WTC11 (cell line): Measurements from ENCODE around the gene ATAD2B.

Experiments
- CBFB ChIP-seq: sonication (generic); formaldehyde crosslinking; IDR thresholded peaks from 2 replicates; pipeline ENCODE4 v1.8.1; 2022; ENCODE audit warnings: mild to moderate bottlenecking, low read depth, missing genetic modification reagents
- GABPB1 ChIP-seq: sonication (generic); formaldehyde crosslinking; IDR thresholded peaks from 2 replicates; pipeline ENCODE4 v1.8.1; 2023; ENCODE audit warnings: mild to moderate bottlenecking, missing genetic modification reagents
- JAZF1 ChIP-seq: fragments of 250-450 bp; sonication (Bioruptor Pico); IDR thresholded peaks from 2 replicates; pipeline ENCODE4 v1.9.0; 2021; ENCODE audit warnings: moderate library complexity, mild to moderate bottlenecking, inconsistent platforms
- MXD4 ChIP-seq: fragments of 250-450 bp; sonication (Bioruptor Pico); IDR thresholded peaks from 2 replicates; pipeline ENCODE4 v1.8.0; 2021; ENCODE audit warnings: mild to moderate bottlenecking, moderate library complexity, borderline replicate concordance
- NFYB ChIP-seq: sonication (generic); formaldehyde crosslinking; conservative IDR thresholded peaks from 2 replicates; pipeline ENCODE4 v1.8.0; 2022; ENCODE audit warnings: low read depth, missing genetic modification reagents
- ZNF138 ChIP-seq: sonication (generic); formaldehyde crosslinking; conservative IDR thresholded peaks from 2 replicates; pipeline ENCODE4 v1.8.1; 2022; ENCODE audit warnings: mild to moderate bottlenecking, moderate library complexity, missing genetic modification reagents
- ZNF232 ChIP-seq: sonication (generic); formaldehyde crosslinking; IDR thresholded peaks from 2 replicates; pipeline ENCODE4 v1.8.0; 2022; ENCODE audit warnings: mild to moderate bottlenecking, missing genetic modification reagents
- ZNF396 ChIP-seq: fragments of 250-450 bp; sonication (Bioruptor Pico); IDR thresholded peaks from 2 replicates; pipeline ENCODE4 v1.8.0; 2021; ENCODE audit warnings: mild to moderate bottlenecking, moderate library complexity, borderline replicate concordance
- TF ChIP-seq, protein P1 (sequence below): sonication (generic); formaldehyde crosslinking; IDR thresholded peaks from 2 replicates; pipeline ENCODE4 v1.8.1; 2023; ENCODE audit warnings: mild to moderate bottlenecking, missing genetic modification reagents, moderate library complexity
- TF ChIP-seq, protein P2 (sequence below): fragments of 200-600 bp; IDR thresholded peaks from 2 replicates; pipeline ENCODE4 v1.8.0; 2022; ENCODE audit warnings: antibody characterized with exemption
- TF ChIP-seq, protein P3 (sequence below): sonication (generic); formaldehyde crosslinking; IDR thresholded peaks from 2 replicates; pipeline ENCODE4 v1.8.0; 2022; ENCODE audit warnings: mild to moderate bottlenecking, missing genetic modification reagents
- TF ChIP-seq, protein P4 (sequence below): sonication (generic); formaldehyde crosslinking; IDR thresholded peaks from 2 replicates; pipeline ENCODE4 v1.8.0; 2022; ENCODE audit warnings: mild to moderate bottlenecking, missing genetic modification reagents
- TF ChIP-seq, protein P5 (sequence below): fragments of 250-450 bp; sonication (Bioruptor Pico); conservative IDR thresholded peaks from 2 replicates; pipeline ENCODE4 v1.9.0; 2021; ENCODE audit warnings: mild to moderate bottlenecking
- TF ChIP-seq, protein P6 (sequence below): sonication (generic); formaldehyde crosslinking; IDR thresholded peaks from 2 replicates; pipeline ENCODE4 v1.8.0; 2022; ENCODE audit warnings: missing genetic modification reagents

DNA sequence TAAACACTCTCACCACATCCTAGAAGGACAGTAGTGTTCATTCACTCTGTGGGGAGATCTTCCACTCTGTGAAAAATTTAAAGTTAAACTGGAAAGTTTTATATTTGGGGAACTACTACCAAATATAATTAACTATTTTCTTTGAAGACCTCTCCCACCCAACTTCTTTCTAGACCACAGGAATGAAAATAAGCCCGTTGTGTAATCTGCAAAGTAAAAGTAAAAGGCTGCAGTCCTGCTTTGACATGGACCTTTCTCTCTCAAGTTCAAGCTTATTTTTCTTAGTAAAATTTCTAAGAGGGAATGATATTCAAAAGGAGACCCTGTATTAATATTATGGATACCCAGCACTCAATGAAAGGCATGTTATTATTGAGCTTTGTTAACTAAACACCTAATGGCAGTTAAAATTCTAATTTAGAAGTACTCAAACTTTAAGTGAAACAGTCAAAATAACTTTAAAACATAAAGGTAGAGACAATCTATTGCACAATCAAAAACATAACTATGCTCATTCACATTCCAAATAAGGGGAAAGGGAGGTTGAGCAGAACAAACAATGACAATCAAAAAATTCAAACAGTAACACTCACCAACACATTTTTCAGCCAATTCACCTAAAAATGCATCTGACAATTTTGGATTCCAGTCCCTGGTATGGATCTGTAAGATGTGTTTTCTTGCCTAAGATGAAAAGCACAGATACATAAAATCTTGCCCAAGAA is 98.5 kb downstream of the ATAD2B start:
- TF ChIP-seq ZNF232 (CRISPR knock-in tag): no peak
- TF ChIP-seq, protein P1, sequence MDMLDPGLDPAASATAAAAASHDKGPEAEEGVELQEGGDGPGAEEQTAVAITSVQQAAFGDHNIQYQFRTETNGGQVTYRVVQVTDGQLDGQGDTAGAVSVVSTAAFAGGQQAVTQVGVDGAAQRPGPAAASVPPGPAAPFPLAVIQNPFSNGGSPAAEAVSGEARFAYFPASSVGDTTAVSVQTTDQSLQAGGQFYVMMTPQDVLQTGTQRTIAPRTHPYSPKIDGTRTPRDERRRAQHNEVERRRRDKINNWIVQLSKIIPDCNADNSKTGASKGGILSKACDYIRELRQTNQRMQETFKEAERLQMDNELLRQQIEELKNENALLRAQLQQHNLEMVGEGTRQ: no peak
- TF ChIP-seq, protein P2, sequence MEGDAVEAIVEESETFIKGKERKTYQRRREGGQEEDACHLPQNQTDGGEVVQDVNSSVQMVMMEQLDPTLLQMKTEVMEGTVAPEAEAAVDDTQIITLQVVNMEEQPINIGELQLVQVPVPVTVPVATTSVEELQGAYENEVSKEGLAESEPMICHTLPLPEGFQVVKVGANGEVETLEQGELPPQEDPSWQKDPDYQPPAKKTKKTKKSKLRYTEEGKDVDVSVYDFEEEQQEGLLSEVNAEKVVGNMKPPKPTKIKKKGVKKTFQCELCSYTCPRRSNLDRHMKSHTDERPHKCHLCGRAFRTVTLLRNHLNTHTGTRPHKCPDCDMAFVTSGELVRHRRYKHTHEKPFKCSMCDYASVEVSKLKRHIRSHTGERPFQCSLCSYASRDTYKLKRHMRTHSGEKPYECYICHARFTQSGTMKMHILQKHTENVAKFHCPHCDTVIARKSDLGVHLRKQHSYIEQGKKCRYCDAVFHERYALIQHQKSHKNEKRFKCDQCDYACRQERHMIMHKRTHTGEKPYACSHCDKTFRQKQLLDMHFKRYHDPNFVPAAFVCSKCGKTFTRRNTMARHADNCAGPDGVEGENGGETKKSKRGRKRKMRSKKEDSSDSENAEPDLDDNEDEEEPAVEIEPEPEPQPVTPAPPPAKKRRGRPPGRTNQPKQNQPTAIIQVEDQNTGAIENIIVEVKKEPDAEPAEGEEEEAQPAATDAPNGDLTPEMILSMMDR: no peak
- TF ChIP-seq ZNF138 (CRISPR knock-in tag): no peak
- TF ChIP-seq MXD4: no peak
- TF ChIP-seq, protein P3, sequence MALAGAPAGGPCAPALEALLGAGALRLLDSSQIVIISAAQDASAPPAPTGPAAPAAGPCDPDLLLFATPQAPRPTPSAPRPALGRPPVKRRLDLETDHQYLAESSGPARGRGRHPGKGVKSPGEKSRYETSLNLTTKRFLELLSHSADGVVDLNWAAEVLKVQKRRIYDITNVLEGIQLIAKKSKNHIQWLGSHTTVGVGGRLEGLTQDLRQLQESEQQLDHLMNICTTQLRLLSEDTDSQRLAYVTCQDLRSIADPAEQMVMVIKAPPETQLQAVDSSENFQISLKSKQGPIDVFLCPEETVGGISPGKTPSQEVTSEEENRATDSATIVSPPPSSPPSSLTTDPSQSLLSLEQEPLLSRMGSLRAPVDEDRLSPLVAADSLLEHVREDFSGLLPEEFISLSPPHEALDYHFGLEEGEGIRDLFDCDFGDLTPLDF: no peak
- no peak for TF ChIP-seq CBFB (CRISPR knock-in tag)
- no peak for TF ChIP-seq NFYB (CRISPR knock-in tag)
- TF ChIP-seq, protein P4, sequence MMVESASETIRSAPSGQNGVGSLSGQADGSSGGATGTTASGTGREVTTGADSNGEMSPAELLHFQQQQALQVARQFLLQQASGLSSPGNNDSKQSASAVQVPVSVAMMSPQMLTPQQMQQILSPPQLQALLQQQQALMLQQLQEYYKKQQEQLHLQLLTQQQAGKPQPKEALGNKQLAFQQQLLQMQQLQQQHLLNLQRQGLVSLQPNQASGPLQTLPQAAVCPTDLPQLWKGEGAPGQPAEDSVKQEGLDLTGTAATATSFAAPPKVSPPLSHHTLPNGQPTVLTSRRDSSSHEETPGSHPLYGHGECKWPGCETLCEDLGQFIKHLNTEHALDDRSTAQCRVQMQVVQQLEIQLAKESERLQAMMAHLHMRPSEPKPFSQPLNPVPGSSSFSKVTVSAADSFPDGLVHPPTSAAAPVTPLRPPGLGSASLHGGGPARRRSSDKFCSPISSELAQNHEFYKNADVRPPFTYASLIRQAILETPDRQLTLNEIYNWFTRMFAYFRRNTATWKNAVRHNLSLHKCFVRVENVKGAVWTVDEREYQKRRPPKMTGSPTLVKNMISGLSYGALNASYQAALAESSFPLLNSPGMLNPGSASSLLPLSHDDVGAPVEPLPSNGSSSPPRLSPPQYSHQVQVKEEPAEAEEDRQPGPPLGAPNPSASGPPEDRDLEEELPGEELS (CRISPR knock-in tag): no peak
- TF ChIP-seq, protein P5, sequence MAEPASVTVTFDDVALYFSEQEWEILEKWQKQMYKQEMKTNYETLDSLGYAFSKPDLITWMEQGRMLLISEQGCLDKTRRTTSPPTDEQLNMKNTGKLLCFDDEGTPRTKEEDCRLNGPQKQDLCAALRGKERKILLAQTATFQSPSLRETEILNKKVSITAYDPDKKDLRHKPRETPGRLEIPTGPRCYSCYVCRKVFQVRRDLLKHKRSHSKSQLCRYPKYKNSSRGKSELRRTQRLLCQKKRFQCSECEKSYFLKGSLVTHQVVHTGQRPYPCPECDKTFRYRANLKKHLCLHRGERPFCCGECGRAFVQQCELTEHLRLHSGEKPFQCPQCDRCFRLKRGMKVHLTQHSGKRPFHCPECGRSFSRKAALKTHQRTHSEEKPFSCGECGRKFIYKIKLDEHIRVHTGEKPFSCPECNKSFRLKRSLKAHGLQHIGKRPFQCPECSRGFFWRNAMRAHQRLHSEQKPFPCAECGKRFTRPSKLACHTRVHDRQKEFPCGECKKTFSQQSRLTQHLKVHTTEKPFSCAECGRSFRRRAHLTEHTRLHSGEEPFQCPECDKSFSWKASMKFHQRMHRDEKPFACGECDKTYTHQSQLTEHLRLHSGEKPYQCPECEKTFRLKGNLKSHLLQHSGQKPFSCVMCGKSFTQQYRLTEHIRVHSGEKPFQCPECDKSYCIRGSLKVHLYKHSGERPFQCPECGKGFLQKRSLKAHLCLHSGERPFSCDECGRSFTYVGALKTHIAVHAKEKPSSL (CRISPR knock-in tag): no peak
- TF ChIP-seq ZNF396 (CRISPR knock-in tag): no peak
- no peak for TF ChIP-seq GABPB1 (CRISPR knock-in tag)
- no peak for TF ChIP-seq JAZF1 (CRISPR knock-in tag)
- TF ChIP-seq, protein P6, sequence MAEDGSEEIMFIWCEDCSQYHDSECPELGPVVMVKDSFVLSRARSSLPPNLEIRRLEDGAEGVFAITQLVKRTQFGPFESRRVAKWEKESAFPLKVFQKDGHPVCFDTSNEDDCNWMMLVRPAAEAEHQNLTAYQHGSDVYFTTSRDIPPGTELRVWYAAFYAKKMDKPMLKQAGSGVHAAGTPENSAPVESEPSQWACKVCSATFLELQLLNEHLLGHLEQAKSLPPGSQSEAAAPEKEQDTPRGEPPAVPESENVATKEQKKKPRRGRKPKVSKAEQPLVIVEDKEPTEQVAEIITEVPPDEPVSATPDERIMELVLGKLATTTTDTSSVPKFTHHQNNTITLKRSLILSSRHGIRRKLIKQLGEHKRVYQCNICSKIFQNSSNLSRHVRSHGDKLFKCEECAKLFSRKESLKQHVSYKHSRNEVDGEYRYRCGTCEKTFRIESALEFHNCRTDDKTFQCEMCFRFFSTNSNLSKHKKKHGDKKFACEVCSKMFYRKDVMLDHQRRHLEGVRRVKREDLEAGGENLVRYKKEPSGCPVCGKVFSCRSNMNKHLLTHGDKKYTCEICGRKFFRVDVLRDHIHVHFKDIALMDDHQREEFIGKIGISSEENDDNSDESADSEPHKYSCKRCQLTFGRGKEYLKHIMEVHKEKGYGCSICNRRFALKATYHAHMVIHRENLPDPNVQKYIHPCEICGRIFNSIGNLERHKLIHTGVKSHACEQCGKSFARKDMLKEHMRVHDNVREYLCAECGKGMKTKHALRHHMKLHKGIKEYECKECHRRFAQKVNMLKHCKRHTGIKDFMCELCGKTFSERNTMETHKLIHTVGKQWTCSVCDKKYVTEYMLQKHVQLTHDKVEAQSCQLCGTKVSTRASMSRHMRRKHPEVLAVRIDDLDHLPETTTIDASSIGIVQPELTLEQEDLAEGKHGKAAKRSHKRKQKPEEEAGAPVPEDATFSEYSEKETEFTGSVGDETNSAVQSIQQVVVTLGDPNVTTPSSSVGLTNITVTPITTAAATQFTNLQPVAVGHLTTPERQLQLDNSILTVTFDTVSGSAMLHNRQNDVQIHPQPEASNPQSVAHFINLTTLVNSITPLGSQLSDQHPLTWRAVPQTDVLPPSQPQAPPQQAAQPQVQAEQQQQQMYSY: no peak
